Activated T-helper 17 cell treated with anti-CD3 and anti-CD28 coated beads, Interleukin-2, amount 50 U/mL, for 72 hours (primary cell): Measurements from ENCODE around the gene NEGR1. TPM values are rescaled to one million over a fixed set of nuclear protein-coding genes. Genes with fewer than 3 reads are reported as not detected.

Source experiments
- ATAC-seq: fragments of 150-1000 bp; cut with Tn5 transposase; replicated peaks from 2 replicates; pipeline ENCODE4 v1.10.0; 2021; ENCODE audit warnings: mild to moderate bottlenecking, moderate library complexity
- H3K27ac Mint-ChIP-seq: one replicate; pipeline ENCODE4 v1.8.0; 2022; ENCODE audit warnings: mixed read lengths
- H3K27me3 Mint-ChIP-seq: one replicate; pipeline ENCODE4 v1.8.0; 2022; ENCODE audit warnings: mixed read lengths
- H3K36me3 Mint-ChIP-seq: one replicate; pipeline ENCODE4 v1.8.0; 2022; ENCODE audit warnings: low read depth, mild to moderate bottlenecking, mixed read lengths
- H3K4me1 Mint-ChIP-seq: one replicate; pipeline ENCODE4 v1.8.0; 2022; ENCODE audit warnings: mixed read lengths
- H3K4me3 Mint-ChIP-seq: one replicate; pipeline ENCODE4 v1.8.0; 2022; ENCODE audit warnings: mild to moderate bottlenecking, mixed read lengths
- H3K9me3 Mint-ChIP-seq: one replicate; pipeline ENCODE4 v1.8.0; 2022; ENCODE audit warnings: mixed read lengths
- total RNA-seq, 2 donors: library from RNA; stranded (reverse); gene quantifications; one replicate each; pipeline ENCODE4 v1.2.3, GENCODE V29; 2022

NEGR1 gene
- total RNA-seq, 2 donors from 2014 or later, result not detected

DNA sequence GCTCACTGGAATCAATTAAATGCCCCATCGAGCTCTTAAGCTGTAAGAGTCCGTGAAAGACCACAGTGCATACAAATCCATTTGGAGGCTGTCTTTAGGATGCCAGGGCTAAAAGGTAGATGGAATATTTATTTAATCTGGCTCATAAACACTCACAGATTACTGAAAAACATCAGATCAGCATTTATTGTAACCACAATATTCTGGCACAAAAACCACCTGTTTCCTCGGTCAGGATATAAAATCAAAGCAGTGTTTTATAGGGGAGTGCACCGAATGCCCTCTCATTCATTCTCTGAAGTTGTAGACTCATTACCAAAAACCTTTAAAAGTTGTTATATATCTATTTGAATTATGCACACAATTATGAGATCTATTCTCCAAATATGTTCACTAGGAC, 500.9 kb downstream of the NEGR1 start:
- Mint-ChIP-seq H3K36me3 (no peaks in the 10 kb centered on the region), H3K9me3 (peaks cover 6% of the 10 kb centered on the region), H3K27ac (no peak overlapping the region), H3K27me3 (no peaks in the 10 kb centered on the region), H3K4me1 (no peaks in the 10 kb centered on the region), H3K4me3 (no peak overlapping the region)
- no peak for ATAC-seq

DNA sequence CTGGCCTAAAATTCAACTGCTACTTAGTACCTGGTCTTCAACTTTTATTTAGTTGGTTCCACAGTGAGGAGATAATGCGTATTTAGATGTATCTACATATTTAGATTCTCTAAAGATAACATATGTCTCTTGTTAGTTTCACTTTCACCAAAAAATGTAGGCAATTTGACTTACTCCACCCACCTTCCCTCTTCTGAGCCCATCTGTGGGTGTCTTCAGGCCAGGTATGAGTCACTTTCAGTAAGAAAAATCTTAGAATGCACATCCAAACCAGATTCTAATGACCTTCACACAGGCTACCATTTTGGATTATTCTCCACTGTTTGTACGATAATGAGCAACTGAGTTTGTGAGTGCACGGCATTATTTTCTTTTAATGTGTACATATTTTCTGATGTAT, 501.7 kb downstream of the NEGR1 start:
- no peak for ATAC-seq

DNA sequence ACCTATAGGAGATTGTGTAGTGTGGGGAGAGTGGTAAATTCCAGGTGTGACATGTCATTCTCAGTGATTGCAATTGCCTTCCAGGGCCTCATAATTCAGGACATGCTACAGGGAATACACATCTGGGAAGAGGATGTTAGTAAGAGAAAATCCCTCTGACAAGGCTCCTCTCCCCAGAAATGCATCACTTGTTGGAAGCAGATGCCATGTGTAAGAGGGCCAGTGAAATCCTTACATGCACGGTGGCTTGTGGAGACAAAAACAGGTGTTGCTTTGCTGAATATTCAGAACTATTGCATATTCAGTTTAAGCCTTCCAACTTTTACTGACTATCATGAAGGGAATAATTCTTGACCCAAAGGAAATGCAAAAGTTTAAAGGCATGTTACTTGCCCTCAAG, 503.4 kb downstream of the NEGR1 start:
- no peak overlapping the region for H3K4me3 Mint-ChIP-seq
- no peaks in the 10 kb centered on the region for H3K4me1 Mint-ChIP-seq
- peaks cover 3% of the 10 kb centered on the region for H3K9me3 Mint-ChIP-seq
- H3K27me3 Mint-ChIP-seq, result no peaks in the 10 kb centered on the region
- ATAC-seq, result no peak
- H3K36me3 Mint-ChIP-seq, result no peaks in the 10 kb centered on the region
- no peak overlapping the region for H3K27ac Mint-ChIP-seq

More for the DNA sequence above, 501.7 kb downstream of the NEGR1 start:
- no peak overlapping the region for H3K27ac Mint-ChIP-seq
- no peak overlapping the region for H3K4me3 Mint-ChIP-seq
- no peaks in the 10 kb centered on the region for H3K36me3 Mint-ChIP-seq
- H3K4me1 Mint-ChIP-seq, result no peaks in the 10 kb centered on the region
- peaks cover 6% of the 10 kb centered on the region for H3K9me3 Mint-ChIP-seq
- H3K27me3 Mint-ChIP-seq, result no peaks in the 10 kb centered on the region

DNA sequence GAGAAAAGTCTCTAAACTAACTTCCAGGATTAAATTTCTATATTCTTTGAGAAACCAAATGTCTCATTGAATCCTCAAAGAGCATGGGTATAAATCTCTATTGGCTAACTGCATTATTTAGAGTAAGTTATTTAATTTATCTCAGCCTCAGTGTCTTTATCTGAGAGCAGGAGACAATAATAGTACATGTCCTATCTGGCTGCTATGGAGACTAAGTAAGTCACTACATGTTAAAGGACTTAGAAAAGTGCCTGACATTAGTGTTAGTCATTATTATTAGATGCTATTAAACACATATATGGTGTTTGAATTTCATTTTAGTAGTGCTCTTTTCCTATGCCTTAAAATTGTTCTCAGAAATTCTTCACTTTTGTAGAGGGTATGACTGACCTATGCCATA, 505.2 kb downstream of the NEGR1 start:
- H3K9me3 Mint-ChIP-seq, result peaks cover 3% of the 10 kb centered on the region
- H3K27me3 Mint-ChIP-seq, result no peaks in the 10 kb centered on the region
- no peak overlapping the region for H3K27ac Mint-ChIP-seq
- no peak for ATAC-seq
- H3K4me1 Mint-ChIP-seq, result no peaks in the 10 kb centered on the region
- no peak overlapping the region for H3K4me3 Mint-ChIP-seq
- H3K36me3 Mint-ChIP-seq, result no peaks in the 10 kb centered on the region

DNA sequence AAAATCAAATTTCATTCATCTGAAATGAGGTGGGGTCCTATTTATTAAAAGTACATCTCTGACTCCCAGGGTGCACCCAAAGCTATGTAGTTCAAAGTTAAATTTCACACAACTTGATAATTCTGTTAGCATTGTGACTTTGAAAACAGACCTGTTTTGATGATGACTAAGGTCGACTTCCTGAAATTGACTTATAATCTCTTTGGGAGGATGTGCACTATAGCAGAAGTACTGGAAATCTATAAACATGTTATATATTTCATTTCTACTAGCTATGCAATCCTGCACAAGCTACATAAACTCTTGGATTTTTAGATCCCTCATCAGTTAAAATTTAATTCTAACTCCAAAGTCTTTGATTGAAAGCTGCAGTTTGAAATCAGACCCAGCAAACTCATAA, 507.6 kb downstream of the NEGR1 start:
- H3K4me1 Mint-ChIP-seq, result no peaks in the 10 kb centered on the region
- no peak for ATAC-seq
- no peak overlapping the region for H3K27ac Mint-ChIP-seq
- no peak overlapping the region for H3K4me3 Mint-ChIP-seq
- H3K36me3 Mint-ChIP-seq, result no peaks in the 10 kb centered on the region
- H3K27me3 Mint-ChIP-seq, result no peaks in the 10 kb centered on the region
- peaks cover 10% of the 10 kb centered on the region for H3K9me3 Mint-ChIP-seq

DNA sequence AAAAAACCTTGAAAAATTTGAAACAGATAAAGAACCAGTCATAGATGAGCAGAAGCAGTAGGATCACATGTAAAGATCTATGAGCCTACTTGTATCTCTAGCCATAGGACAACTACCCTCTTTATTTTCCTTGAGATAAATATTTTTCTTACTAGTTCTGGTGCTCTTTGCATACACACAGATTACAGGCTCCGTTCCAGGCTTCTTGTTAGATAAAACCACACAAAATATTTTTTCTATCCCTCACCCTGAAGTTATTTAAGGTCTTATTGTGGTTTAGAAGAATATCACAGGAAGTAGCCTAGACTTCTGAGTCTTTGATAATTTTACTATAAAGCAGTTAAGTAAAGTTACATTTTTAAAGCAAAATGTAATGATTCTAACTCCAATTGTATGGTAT, 512.2 kb downstream of the NEGR1 start:
- no peak overlapping the region for H3K27ac Mint-ChIP-seq
- H3K27me3 Mint-ChIP-seq, result no peaks in the 10 kb centered on the region
- peaks cover 22% of the 10 kb centered on the region for H3K9me3 Mint-ChIP-seq
- H3K4me1 Mint-ChIP-seq, result no peaks in the 10 kb centered on the region
- no peak for ATAC-seq
- no peak overlapping the region for H3K4me3 Mint-ChIP-seq
- no peaks in the 10 kb centered on the region for H3K36me3 Mint-ChIP-seq

DNA sequence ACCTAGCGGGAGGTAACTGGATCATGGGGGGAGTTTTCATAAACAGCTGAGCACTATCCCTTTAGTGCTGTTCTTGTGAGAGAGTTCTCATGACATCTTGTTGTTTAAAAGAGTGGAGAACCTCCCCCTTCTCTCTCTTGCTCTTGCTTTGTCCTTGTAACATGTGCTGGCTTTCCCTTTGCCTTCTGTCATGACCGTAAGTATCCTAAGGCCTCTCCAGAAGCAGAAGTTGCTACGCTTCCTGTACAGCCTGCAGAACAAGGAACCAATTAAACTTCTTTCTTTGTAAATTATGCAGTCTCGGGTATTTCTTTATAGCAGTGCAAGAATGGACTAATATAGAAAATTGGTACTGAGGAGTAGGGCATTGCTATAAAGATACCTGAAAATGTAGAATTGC, 515.6 kb downstream of the NEGR1 start:
- Mint-ChIP-seq H3K4me1 (no peaks in the 10 kb centered on the region), H3K27ac (no peak overlapping the region)

DNA sequence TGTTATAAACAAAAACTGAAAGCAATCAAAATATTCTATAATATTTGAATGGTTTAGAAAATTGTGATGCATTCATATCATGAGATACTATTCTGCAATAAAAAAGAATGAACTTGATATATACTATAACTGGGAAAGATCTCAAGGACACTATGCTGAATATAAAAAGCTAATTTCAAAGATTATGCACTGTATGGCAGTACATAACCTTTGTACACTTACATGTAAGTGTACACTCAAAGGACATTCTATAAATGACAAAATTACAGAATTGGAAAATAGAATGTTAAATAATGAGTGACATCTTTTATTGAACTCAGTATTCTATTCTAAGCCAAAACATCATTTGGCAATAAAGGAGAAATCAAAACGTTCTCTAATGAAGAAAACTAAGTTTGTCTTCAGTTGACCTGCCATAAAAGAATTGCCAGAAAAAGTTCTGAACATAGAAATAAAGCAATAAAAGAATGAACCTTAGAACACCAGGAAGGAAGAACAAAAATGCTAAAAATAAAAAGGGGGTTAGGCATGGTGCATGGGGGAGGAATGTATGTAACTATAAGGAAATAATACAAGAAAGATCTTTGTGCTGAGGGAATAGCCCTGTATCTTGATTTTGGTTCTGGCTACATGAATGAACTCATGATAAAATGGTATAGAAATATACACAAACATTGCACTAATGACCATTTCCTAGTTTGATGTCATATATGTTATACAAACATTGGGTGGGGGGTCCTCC, 519.7 kb downstream of the NEGR1 start:
- Mint-ChIP-seq H3K4me1 (no peaks in the 10 kb centered on the region), H3K36me3 (no peaks in the 10 kb centered on the region), H3K9me3 (peaks cover 21% of the 10 kb centered on the region), H3K27ac (no peak overlapping the region), H3K4me3 (no peak overlapping the region), H3K27me3 (no peaks in the 10 kb centered on the region)
- no peak for ATAC-seq

More for the DNA sequence above, 515.6 kb downstream of the NEGR1 start:
- no peaks in the 10 kb centered on the region for H3K36me3 Mint-ChIP-seq
- ATAC-seq, result no peak
- peaks cover 26% of the 10 kb centered on the region for H3K9me3 Mint-ChIP-seq
- H3K4me3 Mint-ChIP-seq, result no peak overlapping the region
- H3K27me3 Mint-ChIP-seq, result no peaks in the 10 kb centered on the region

DNA sequence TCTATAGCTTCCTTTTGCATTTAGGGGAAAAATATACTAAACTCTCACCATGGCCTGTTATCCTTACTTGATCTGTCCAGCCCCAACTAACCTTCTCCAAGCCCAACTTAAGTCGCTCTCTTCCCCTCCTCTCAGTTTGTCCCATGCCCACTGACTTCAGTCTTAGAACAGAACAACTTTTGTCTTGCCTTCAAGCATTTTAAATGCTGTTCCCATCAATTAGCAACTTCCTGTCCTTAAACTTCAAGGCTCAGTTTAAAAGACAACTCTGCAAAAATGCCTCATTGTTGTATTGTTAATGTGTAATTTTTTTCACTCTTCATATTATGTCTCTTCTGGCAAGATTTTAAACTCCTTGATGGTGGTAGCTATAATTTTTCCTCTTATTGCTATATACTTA, 526.9 kb downstream of the NEGR1 start:
- Mint-ChIP-seq H3K27me3 (no peaks in the 10 kb centered on the region), H3K9me3 (peaks cover 4% of the 10 kb centered on the region), H3K36me3 (no peaks in the 10 kb centered on the region), H3K4me1 (no peaks in the 10 kb centered on the region), H3K27ac (no peak overlapping the region), H3K4me3 (no peak overlapping the region)
- no peak for ATAC-seq

DNA sequence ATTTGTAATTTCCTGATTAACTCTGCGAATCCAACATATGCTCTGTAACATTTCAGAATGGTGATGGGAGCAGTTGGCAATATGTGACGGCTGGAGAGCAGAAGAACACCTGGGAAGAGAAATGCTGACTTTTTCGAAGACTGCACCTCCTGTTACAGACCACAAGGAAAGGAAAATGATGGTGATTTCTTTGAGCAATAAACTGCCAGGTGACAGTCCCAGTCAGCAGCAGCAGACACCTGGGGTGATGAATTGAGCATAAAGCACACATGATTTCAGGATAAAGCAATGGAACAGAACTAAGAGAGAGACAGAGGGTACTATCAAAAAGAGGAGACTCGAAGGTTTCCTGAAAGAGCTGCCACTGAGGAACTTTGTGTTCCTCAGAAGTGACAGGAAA, 528.6 kb downstream of the NEGR1 start:
- ATAC-seq, result no peak
- Mint-ChIP-seq H3K27ac (no peak overlapping the region), H3K4me1 (no peaks in the 10 kb centered on the region), H3K27me3 (no peaks in the 10 kb centered on the region), H3K36me3 (no peaks in the 10 kb centered on the region), H3K9me3 (peaks cover 6% of the 10 kb centered on the region), H3K4me3 (no peak overlapping the region)

DNA sequence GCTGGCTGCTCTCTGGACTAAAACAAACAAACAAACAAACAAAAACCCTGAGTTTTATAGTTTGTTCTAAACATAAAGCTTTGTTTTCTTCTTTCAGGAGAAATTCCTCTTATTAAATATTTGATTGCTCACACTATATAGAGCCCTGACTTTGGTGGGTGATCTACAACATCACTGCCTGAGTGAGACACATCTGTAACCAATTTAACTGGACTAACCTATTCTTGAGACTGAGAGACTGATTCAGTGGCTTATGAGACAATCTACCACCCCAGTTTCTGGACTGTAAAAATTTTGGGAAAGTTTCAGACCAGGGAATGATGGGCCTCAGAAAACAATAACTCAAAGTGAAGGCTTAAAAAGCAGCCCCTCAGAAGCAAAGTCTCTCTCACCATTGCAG, 537.0 kb downstream of the NEGR1 start:
- no peaks in the 10 kb centered on the region for H3K4me1 Mint-ChIP-seq
- no peaks in the 10 kb centered on the region for H3K36me3 Mint-ChIP-seq
- H3K4me3 Mint-ChIP-seq, result no peak overlapping the region
- no peak for ATAC-seq
- peaks cover 12% of the 10 kb centered on the region for H3K9me3 Mint-ChIP-seq
- H3K27me3 Mint-ChIP-seq, result no peaks in the 10 kb centered on the region
- H3K27ac Mint-ChIP-seq, result no peak overlapping the region

DNA sequence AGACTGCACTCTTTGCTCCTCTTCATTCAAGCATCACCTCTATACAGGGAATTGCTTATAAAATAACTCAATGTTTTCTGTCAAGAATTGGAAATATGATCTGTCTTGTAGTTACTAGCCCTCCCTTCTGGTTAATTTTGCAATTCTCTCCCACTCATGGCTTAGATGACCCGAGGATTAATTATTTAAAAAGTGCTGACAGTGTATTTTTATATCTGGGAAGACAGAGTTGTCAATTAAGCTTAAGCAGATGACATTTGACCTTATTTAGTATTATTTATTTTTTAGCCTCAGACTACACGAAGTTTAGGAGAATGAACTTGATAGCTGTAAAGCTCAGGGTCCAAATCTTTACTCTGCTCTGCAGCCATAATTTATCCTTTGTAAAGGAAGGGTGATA, 538.5 kb downstream of the NEGR1 start:
- Mint-ChIP-seq H3K27ac (no peak overlapping the region), H3K4me1 (no peaks in the 10 kb centered on the region), H3K36me3 (no peaks in the 10 kb centered on the region), H3K27me3 (no peaks in the 10 kb centered on the region), H3K9me3 (peaks cover 9% of the 10 kb centered on the region), H3K4me3 (no peak overlapping the region)
- no peak for ATAC-seq

DNA sequence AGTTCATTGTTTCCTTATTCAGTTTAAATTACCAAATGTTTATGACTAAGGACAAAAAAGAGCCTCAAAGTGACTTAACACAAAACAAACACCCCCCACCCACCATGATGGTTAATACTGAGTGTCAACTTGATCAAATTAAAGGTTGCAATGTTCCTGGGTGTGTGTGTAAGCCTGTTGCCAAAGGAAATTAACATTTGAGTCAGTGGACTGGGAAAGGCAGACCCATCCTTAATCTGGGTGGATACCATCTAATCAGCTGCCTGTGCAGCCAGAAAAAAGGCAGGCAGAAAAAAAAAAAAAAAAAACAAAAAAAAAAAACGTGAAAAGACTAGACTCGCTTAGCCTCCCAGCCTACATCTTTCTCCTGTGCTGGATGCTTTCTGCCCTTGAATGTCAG, 543.4 kb downstream of the NEGR1 start:
- peaks cover 13% of the 10 kb centered on the region for H3K9me3 Mint-ChIP-seq
- no peaks in the 10 kb centered on the region for H3K36me3 Mint-ChIP-seq
- no peaks in the 10 kb centered on the region for H3K4me1 Mint-ChIP-seq
- no peak overlapping the region for H3K4me3 Mint-ChIP-seq
- H3K27ac Mint-ChIP-seq, result no peak overlapping the region
- H3K27me3 Mint-ChIP-seq, result no peaks in the 10 kb centered on the region
- no peak for ATAC-seq

DNA sequence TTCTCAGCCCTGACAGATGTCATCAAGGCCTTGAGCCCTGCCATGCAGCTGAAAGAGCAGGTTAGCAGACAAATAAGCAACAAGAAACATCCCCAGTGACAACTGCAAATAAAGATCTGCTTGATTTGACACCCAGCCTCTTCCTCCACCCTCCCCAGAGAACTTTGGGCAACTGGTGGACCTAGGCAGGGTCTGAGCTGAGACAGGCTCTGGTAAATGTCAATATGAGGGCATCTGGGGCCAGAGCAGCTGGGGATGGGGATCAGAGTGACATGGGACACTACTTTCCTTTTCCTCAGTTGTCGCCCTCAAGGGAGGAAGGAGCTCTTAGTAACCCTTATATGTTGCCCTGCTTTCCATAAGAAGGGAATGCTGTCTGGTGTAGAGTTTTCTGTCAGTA, 544.1 kb downstream of the NEGR1 start:
- H3K4me1 Mint-ChIP-seq, result no peaks in the 10 kb centered on the region
- no peak for ATAC-seq
- H3K27ac Mint-ChIP-seq, result no peak overlapping the region
- no peaks in the 10 kb centered on the region for H3K36me3 Mint-ChIP-seq
- no peaks in the 10 kb centered on the region for H3K27me3 Mint-ChIP-seq
- peaks cover 13% of the 10 kb centered on the region for H3K9me3 Mint-ChIP-seq
- H3K4me3 Mint-ChIP-seq, result no peak overlapping the region

DNA sequence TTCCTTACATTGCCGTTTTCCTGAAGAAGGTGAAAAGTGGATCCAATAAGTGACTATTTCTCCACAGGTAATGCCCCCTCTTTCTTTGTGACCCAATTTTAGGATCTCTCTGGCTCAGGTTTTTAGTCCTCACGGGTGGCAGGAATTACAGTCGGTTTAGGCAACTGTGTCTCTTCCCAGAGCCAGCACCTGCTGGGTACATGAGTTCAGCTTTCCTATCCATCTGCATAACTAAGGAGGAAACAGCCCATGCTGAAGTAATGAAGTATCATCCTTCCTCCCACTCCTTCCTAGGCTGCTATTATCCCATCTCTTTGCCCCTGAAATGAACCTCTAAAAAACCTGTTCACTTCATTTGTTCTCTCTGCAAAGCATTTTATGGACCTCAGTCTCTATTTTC, 544.6 kb downstream of the NEGR1 start:
- H3K4me3 Mint-ChIP-seq, result no peak overlapping the region
- no peaks in the 10 kb centered on the region for H3K36me3 Mint-ChIP-seq
- H3K27me3 Mint-ChIP-seq, result no peaks in the 10 kb centered on the region
- ATAC-seq, result no peak
- H3K4me1 Mint-ChIP-seq, result no peaks in the 10 kb centered on the region
- peaks cover 12% of the 10 kb centered on the region for H3K9me3 Mint-ChIP-seq
- H3K27ac Mint-ChIP-seq, result no peak overlapping the region

DNA sequence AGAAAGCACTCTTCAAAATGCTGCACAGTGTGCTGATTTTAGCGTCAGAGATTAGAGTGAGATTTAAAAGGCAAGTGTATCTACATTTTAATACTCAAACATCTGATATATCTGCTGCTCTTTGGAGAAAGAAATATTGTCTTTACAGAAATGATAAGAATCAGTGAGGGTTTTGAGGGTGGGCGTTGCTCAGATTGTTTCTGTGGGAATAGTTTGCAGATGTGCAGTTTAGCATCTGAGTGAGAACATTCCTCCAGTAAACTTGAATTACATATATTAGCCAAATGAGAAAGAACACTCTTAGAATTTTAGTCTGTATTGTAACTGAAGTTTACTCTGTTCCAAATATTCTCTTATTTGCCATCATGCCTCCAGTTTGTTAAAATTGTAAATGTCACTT, 549.2 kb downstream of the NEGR1 start:
- no peaks in the 10 kb centered on the region for H3K36me3 Mint-ChIP-seq
- H3K27me3 Mint-ChIP-seq, result no peaks in the 10 kb centered on the region
- peaks cover 4% of the 10 kb centered on the region for H3K9me3 Mint-ChIP-seq
- no peak for ATAC-seq
- H3K27ac Mint-ChIP-seq, result no peak overlapping the region
- H3K4me3 Mint-ChIP-seq, result no peak overlapping the region
- H3K4me1 Mint-ChIP-seq, result no peaks in the 10 kb centered on the region
